Stomach (tissue), 9 donors: ENCODE measurements around the gene BMP7. TPM values are rescaled to one million over a fixed set of nuclear protein-coding genes. Genes with fewer than 3 reads are reported as not detected.
A peak's percentile ranks its signal among the peaks of the same experiment; 100 is the strongest.

Experiments used
- DNase-seq, 2 donors: peaks; one replicate each; pipeline versions ENCODE4 v3.0.0 to v3.0.0-alpha.2; 2013 to 2019
- H3K27ac ChIP-seq, 5 donors: fragments of 200-600 bp in 4 of 5; sonication (generic) in 4 of 5; one replicate each; pipeline ENCODE4 v1.5.1; 2013 to 2019; ENCODE audit warnings: mild to moderate bottlenecking in 1 of 5, moderate library complexity in 1 of 5
- H3K27me3 ChIP-seq, 3 donors: fragments of 200-600 bp; sonication (generic); one replicate each; pipeline ENCODE4 v1.5.1; 2017 to 2019; ENCODE audit warnings: mixed run types in 1 of 3
- H3K36me3 ChIP-seq, 4 donors: fragments of 200-600 bp; sonication (generic); 1 replicate in 3 of 4; 2 replicates in 1 of 4; pipeline ENCODE4 v1.5.1; 2016 to 2019
- H3K4me1 ChIP-seq, 4 donors: fragments of 200-600 bp; sonication (generic); one replicate each; pipeline ENCODE4 v1.5.1; 2016 to 2019
- H3K4me3 ChIP-seq, 4 donors: fragments of 200-600 bp; sonication (generic) in 3 of 4; one replicate each; pipeline ENCODE4 v1.5.1; 2016 to 2019; ENCODE audit warnings: mild to moderate bottlenecking in 1 of 4
- H3K9me3 ChIP-seq, 4 donors: fragments of 200-600 bp; sonication (generic); one replicate each; pipeline ENCODE4 v1.5.1; 2016 to 2019
- EP300 ChIP-seq: sonication (generic); formaldehyde crosslinking; IDR thresholded peaks from one replicate; pipeline ENCODE4 v1.6.1; 2017; ENCODE audit warnings: antibody characterized with exemption
- POLR2A ChIP-seq, 4 donors: fragments of 450-650 bp; IDR thresholded peaks; one replicate each; pipeline ENCODE4 v1.6.1; 2016; ENCODE audit warnings: antibody characterized with exemption in 4 of 4, control low read depth in 2 of 4, mild to moderate bottlenecking in 1 of 4, moderate library complexity in 1 of 4
- POLR2AphosphoS5 ChIP-seq, 3 donors: sonication (generic); formaldehyde crosslinking; IDR thresholded peaks; one replicate each; pipeline ENCODE4 v1.6.1; 2016; ENCODE audit warnings: antibody characterized with exemption in 3 of 3
- WGBS, 5 donors: extraction: QIAGEN DNeasy Blood & Tissue Kit in 3 of 5; methylation state at CpG; one replicate each; pipeline versions ENCODE4 v1.1.5 to v1.1.7; 2013 to 2018; 5-methylcytosine and 5-hydroxymethylcytosine counted together
- intact Hi-C: fragments of 100-400 bp; cut with DNase I; formaldehyde crosslinking; loops from one replicate; pipeline ENCODE4 v1.15.1; 2023; ENCODE audit warnings: low total_unique reads
- polyA plus RNA-seq, 3 donors: library from polyadenylated mRNA; stranded (reverse); fragments of 200-250 nt; gene quantifications; one replicate each; pipeline ENCODE4 v1.2.3, GENCODE V29; 2013
- total RNA-seq, 5 donors: library from RNA; depleted of rRNA; stranded (reverse); fragments of >200 nt; gene quantifications; one replicate each; pipeline versions ENCODE4 v1.1.0 to v1.2.3, GENCODE V29; 2014 to 2016
- TF ChIP-seq, protein P1 (sequence below), 7 experiments: fragments of 450-650 bp in 4 of 7; fragments of 200-600 bp in 3 of 7; sonication (generic) in 3 of 7; IDR thresholded peaks; one replicate each; pipeline ENCODE4 v1.5.1; 2016 to 2019; ENCODE audit warnings: antibody characterized with exemption in 7 of 7, control low read depth in 2 of 7, mild to moderate bottlenecking in 1 of 7
- donor health status: healthy with polysubstance abuse.
- donor health status: Bipolar disorder and iron deficiency.
- donor health status: healthy.

The BMP7 gene
- total and polyA plus RNA-seq, 8 donors, result under 0.01 to 11.0 (median 2.4) TPM

DNA sequence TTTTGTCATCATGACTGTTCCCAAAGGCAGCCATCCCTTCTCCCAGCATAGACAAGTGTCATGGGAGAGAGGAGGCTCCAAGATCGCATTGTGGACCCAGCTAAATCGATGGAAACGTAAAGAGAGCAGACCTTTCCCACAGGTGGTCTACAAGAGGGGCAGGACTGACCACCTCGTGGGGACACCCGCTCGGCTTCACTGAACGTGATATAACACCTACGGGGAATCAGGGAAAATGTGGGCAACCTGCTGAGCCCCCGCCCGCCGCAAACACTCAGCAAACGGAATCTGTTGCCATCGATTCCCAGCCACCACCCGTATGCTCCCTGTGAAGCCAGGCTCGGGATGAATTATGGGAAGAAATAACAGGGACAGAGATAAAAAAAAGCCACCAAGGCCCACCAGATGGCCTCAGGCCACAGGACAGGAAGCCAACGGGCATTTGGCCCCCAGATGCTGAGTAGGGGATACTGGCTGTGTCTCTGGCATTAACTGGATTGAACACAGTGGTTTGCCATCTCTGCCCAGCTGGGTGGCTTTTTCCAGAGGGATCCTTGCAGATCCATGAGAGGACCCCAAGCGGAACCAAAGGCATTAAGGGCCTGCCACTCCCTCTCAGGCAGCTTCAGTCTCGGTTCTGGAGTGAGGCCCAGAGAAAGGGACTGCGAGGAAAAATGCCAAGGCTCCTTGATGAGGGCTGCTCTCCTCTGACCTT lies 44.4 kb downstream of the BMP7 start:
- no peak for TF ChIP-seq EP300
- TF ChIP-seq, protein P1, sequence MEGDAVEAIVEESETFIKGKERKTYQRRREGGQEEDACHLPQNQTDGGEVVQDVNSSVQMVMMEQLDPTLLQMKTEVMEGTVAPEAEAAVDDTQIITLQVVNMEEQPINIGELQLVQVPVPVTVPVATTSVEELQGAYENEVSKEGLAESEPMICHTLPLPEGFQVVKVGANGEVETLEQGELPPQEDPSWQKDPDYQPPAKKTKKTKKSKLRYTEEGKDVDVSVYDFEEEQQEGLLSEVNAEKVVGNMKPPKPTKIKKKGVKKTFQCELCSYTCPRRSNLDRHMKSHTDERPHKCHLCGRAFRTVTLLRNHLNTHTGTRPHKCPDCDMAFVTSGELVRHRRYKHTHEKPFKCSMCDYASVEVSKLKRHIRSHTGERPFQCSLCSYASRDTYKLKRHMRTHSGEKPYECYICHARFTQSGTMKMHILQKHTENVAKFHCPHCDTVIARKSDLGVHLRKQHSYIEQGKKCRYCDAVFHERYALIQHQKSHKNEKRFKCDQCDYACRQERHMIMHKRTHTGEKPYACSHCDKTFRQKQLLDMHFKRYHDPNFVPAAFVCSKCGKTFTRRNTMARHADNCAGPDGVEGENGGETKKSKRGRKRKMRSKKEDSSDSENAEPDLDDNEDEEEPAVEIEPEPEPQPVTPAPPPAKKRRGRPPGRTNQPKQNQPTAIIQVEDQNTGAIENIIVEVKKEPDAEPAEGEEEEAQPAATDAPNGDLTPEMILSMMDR (IDR thresholded peaks at IDR 0.05), result no peak
- TF ChIP-seq POLR2AphosphoS5 (IDR thresholded peaks at IDR 0.05), result no peak
- TF ChIP-seq POLR2A (IDR thresholded peaks at IDR 0.05), result no peak
- intact Hi-C loops, result no loop called here
- H3K4me1 ChIP-seq, result no peaks in the 10 kb centered on the region
- DNase-seq, result no peak
- H3K9me3 ChIP-seq, result no peaks in the 10 kb centered on the region
- H3K4me3 ChIP-seq, result no peak overlapping the region
- peaks cover 0 to 18% (median 0%) of the 10 kb centered on the region in 3 donors for H3K27me3 ChIP-seq
- no peaks in the 10 kb centered on the region for H3K36me3 ChIP-seq
- 81 to 90% (median 86%) methylated on average over 19 of the region's 19 CpGs for WGBS, 5 donors
- H3K27ac ChIP-seq, result no peak overlapping the region

DNA sequence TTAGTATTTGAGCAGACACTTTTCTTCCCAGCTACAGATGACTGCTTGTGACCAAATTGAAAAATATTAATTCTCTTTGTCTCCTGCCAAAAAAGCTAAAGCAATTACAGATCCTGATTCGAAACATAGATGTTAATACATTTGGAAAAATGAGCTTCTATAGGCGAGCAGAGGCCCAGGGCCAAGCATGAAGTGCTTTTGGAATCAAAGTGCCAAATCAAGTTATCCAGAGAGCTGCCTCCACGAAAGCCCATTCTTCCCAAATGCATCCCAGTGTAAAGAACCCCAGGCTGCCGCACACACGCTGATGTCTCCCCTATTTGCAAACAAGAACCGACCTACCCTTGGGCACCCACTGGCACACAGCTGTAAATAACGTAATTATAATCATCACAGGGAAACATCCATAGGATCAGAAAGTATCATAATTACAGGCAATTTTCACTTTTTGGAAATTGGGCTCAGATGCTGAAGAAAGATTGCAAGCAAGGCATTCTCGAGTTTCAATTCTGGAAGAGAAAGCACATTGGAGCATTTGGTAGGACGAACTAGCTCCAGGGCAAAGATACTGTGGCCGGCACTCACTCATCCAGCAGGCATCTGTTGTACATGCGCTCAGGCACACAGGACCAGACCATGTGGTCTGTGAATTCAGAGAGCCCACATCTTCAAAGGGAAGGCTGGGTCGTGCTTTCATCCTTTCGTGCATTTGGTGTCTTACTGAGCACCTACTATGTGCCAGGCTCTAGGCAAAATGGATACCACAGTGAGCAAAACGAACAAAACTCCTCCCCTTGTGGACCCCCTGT lies 45.9 kb downstream of the BMP7 start:
- no peaks in the 10 kb centered on the region for H3K4me1 ChIP-seq
- intact Hi-C loops, result no loop called here
- DNase-seq, result peak in 1 of 2 donors; percentile 65
- no peak overlapping the region for H3K27ac ChIP-seq
- no peak for TF ChIP-seq POLR2A (IDR thresholded peaks at IDR 0.05)
- TF ChIP-seq, protein P1 (IDR thresholded peaks at IDR 0.05), result no peak
- TF ChIP-seq POLR2AphosphoS5 (IDR thresholded peaks at IDR 0.05), result no peak
- TF ChIP-seq EP300, result no peak
- no peak overlapping the region for H3K4me3 ChIP-seq
- H3K9me3 ChIP-seq, result no peaks in the 10 kb centered on the region
- peaks cover 0 to 14% (median 0%) of the 10 kb centered on the region in 3 donors for H3K27me3 ChIP-seq
- no peaks in the 10 kb centered on the region for H3K36me3 ChIP-seq
- 78 to 88% (median 84%) methylated on average over 14 of the region's 14 CpGs for WGBS, 5 donors

DNA sequence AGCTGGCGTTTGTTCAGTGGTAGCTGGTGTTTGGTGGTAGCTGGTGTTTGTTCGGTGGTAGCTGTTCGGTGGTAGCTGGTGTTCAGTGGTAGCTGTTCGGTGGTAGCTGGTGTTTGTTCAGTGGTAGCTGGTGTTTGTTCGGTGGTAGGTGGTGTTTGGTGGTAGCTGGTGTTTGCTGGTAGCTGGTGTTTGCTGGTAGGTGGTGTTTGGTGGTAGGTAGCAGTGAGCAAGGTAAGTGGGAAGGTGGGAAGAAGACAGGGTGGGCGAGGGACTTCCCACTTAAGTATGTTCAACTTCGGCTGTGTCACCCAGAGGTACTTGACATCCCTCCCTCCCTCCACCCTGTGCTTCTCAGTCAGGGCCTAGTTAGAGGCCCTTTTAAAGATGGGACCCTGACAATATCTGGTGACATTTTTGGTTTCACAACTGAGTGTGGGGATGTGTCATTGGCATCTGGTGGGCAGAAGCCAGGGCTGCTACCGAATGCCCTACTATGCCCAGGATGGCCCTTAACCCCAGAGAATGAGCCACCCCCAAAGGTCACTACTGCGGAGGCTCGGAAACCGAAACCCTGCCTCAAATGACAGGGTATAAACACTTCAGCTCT lies 47.3 kb downstream of the BMP7 start:
- no peak for DNase-seq
- Histone ChIP-seq H3K27ac (no peak overlapping the region), H3K36me3 (no peaks in the 10 kb centered on the region), H3K4me3 (no peak overlapping the region), H3K27me3 (peaks cover 0 to 14% (median 0%) of the 10 kb centered on the region in 3 donors), H3K4me1 (no peaks in the 10 kb centered on the region), H3K9me3 (no peaks in the 10 kb centered on the region)
- intact Hi-C loops, result no loop called here
- TF ChIP-seq, protein P1 (IDR thresholded peaks at IDR 0.05), result no peak
- TF ChIP-seq POLR2AphosphoS5 (IDR thresholded peaks at IDR 0.05), result no peak
- no peak for TF ChIP-seq EP300
- no peak for TF ChIP-seq POLR2A (IDR thresholded peaks at IDR 0.05)
- 88 to 94% (median 93%) methylated on average over 11 of the region's 11 CpGs for WGBS, 5 donors

DNA sequence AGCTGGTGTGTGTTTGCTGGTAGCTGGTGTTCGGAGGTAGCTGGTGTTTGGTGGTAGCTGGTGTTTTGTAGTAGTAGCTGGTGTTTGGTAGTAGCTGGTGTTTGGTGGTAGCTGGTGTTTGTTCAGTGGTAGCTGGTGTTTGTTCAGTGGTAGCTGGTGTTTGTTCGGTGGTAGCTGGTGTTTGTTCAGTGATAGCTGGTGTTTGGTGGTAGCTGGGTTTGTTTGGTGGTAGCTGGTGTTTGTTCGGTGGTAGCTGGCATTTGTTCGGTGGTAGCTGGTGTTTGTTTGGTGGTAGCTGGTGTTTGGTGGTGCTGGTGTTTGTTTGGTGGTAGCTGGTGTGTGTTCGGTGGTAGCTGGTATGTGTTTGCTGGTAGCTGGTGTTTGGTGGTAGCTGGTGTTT lies 48.0 kb downstream of the BMP7 start:
- H3K4me3 ChIP-seq, result no peak overlapping the region
- no peaks in the 10 kb centered on the region for H3K9me3 ChIP-seq
- TF ChIP-seq POLR2A (IDR thresholded peaks at IDR 0.05), result no peak
- TF ChIP-seq EP300, result no peak
- TF ChIP-seq, protein P1 (IDR thresholded peaks at IDR 0.05), result no peak
- no peak for DNase-seq
- H3K36me3 ChIP-seq, result no peaks in the 10 kb centered on the region
- WGBS, 5 donors, result 58 to 76% (median 61%) methylated on average over 5 of the region's 5 CpGs
- no peak overlapping the region for H3K27ac ChIP-seq
- intact Hi-C loops, result no loop called here
- H3K4me1 ChIP-seq, result no peaks in the 10 kb centered on the region
- H3K27me3 ChIP-seq, result peaks cover 0 to 14% (median 0%) of the 10 kb centered on the region in 3 donors
